ENCODE measurements around the gene ORC6. TPM values are rescaled to one million over a fixed set of nuclear protein-coding genes. Genes with fewer than 3 reads are reported as not detected.
"Not testable (repeated sequence)": the region's sequence is repeated elsewhere in the genome, so short reads cannot be mapped to it uniquely, and the experiment has no call there.

ORC6 gene, protein sequence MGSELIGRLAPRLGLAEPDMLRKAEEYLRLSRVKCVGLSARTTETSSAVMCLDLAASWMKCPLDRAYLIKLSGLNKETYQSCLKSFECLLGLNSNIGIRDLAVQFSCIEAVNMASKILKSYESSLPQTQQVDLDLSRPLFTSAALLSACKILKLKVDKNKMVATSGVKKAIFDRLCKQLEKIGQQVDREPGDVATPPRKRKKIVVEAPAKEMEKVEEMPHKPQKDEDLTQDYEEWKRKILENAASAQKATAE
- 6.5 TPM for total RNA-seq

DNA sequence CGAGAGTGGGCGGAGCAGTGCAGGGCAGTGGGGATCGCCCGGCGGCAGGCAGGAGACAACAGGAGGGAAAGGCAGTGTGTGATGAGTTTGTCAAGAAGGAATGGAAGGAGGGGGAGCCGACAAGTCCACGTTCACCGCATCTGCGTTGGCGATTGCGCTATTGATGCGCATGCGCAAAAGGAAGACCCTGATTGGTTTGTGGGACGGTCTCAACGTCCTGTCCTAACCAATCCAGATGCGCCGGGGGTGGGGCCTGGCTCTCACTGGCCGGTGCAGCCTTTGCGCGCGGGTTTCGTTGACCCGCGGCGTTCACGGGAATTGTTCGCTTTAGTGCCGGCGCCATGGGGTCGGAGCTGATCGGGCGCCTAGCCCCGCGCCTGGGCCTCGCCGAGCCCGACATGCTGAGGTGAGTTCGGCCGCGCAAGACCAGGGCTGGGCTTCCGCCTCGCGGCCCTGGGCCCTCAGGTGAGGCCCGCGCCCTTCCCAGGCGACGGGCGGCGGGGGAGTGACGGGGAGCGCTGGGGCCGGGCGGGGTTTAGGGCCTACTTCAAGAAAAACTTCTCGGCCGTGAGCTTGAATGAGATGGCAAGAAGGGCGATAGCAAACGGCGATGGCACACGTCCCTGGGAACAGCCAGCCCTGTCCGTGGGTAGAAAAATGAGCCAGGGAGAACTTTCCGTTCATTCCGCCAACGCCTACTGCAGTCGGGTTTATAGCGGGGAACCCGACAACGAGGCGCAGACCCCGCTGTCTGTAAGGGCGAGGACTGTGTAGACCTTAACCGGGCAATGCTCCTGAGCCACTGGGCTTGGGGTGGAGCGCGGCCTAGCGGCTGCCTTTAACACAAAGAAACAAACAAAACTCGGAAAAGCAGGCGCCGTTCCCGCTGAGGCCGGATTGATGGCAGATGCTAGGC, at the start of gene ORC6:
ORC6 (plus strand) TSS at position 295 of the 916 bp plus-strand sequence; CDS start at position 342, 47 bp downstream.
- DNase-seq (ENCODE audit: low spot score in 2 of 2): peak; percentile 91 to 94
- no peak for FAIRE-seq

DNA sequence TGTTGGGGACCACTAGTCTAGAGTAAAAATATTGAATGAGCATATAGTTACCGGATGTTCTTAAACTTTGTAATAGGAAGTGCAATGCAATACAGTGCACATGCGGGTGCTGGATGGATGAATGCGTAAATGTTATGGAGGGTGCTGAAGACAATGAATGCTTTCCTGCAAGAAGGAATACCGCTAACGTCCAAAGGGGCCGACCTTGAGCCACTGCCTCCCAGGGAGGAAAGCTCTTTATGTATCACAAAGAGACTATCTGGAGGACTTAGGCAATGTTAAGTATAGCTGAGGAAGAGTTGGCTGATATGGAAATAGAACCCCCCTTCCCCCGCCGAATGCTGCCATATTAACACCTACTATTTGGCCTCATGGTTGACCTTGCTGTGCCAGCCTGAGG, 40.8 kb upstream of the ORC6 start:
- DNase-seq (ENCODE audit: low spot score in 2 of 2) (no peak), FAIRE-seq (no peak)

DNA sequence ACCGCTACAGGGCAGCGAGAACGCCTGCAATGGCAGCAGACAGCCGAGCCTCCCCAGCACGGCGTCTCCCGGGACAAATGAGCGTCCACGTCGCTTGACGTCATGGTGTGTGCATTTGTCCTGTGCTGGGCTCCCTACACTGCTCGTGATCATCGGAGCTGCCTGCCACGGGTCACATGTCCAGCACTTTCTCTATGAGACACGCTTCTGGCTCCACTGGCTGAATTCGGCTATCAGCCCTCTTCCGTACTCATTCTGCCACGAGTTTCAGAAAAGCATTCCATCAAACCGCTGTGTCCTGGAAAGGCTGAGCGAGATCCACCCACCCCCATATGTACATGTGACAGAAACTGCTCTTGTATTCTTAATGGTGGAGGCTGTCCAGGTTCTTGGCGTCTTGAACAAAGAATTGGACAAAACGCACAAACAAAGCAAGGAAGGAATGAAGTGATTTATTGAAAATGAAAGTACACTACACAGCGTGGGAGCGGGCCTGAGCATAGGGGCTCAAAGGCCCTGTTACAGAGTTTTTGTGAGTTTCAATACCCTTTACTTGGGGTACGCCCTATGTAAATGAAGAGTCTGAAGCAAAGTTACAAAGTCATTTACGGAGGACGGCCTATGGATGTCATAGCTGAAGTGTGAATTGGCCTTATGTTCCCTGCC, 39.7 kb upstream of the ORC6 start:
- no peak for FAIRE-seq
- DNase-seq (ENCODE audit: low spot score in 2 of 2): peak in 1 of 2 donors; percentile 21

DNA sequence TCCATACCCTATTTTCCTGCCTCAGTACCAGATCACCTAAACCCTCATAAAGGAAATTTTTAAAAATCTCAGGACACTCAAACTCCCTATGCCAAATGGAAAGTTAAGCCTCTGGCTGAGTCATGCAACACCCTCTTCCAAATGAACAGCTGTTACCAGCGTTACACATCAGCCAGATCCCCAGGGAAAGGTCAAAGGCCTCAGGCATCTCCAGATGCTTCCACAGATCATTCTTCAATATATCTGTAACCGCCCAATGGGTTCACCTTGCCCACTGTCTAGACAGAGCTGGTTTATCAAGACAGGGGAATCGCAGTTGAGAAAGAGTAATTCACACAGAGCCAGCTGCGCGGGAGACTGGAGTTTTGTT, 39.2 kb upstream of the ORC6 start:
- DNase-seq (ENCODE audit: low spot score in 2 of 2) (no peak), FAIRE-seq (no peak)

DNA sequence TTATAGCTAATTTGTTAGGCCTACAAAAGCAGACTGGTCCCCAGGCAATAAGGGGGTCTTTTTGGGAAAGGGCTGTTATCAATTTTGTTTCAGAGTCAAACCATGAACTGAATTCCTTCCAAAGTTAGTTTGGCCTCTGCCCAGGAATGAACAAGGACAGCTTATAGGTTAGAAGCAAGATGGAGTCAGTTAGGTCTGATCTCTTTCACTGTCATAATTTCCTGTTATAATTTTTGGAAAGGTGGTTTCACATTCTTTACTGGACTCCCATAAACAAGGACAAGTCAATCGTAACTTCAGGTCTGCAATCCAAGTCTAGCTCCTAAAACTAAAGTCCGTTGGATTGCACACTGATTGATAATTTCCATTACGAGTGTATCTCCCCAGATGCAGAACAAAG, 38.2 kb upstream of the ORC6 start:
- FAIRE-seq: no peak
- DNase-seq (ENCODE audit: low spot score in 2 of 2): no peak

DNA sequence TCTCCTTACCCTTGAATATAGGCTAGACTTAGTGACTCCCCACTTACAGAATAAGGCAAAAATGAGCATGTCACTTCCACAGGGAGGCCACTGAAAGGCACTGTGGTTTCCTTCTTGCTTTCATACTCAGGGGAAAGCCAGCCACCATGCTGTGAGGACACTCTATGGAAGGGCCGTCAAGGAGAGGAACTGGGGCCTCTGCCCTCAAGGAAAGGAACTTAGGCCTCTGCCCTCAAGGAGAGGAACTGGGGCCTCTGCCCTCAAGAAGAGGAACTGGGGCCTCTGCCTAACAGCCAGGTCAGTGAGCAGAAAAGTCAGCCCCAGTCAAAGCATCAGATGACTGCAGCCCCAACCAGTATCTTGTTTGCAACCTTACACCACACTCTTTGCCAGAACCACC, 30.5 kb upstream of the ORC6 start:
- FAIRE-seq (no peak), DNase-seq (ENCODE audit: low spot score in 2 of 2) (no peak)

DNA sequence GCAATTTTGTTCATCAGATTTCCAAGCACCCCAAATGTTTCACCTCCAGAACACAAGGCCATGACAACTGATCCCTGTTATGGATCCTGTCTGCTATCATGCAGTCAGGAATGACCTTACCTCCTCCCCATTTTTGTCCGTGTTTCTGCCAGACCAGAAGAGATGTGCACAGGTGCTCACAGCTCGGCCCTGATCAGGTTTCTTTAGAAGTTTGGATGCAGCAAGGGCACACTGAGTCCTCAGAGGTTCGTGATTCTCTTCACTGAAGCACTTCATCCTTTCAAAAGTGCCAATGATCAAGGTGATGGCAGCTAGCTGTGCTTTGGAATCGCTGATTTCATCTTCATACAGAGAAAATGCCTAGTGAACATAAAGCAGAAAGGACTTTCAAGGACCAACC, 27.3 kb upstream of the ORC6 start:
- no peak for FAIRE-seq
- DNase-seq (ENCODE audit: low spot score in 2 of 2): no peak

DNA sequence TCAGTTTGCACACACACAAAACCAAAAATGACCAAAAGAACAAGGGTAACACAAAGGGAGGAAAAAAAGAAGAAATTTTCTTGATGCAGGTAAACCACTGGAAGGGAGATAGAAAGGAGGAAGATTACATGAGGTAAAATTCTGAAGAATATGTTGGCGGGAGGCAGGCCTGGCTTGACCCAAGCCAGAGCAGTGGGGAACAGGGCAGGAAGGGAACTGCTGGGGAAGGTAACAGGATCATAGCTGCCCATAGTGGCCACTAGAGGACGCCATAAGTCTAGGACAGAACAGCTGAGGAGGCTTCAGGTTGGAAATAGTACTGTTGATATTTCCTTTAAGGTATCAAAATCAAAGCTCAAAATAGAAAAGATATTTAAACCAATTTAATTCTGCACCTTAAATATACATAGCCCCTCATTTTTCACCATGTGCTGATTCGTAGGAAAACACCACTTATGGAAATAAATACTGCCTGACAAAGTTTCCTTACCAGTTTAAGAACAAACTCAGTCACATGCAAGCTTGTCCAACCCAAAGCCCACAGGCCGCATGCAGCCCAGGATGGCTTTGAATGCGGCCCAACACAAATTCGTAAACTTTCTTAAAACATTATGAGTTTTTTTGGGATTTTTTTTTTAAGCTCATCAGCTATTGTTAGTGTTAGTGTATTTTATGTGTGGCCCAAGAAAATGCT, 16.0 kb upstream of the ORC6 start:
- FAIRE-seq (no peak), DNase-seq (ENCODE audit: low spot score in 2 of 2) (no peak)

DNA sequence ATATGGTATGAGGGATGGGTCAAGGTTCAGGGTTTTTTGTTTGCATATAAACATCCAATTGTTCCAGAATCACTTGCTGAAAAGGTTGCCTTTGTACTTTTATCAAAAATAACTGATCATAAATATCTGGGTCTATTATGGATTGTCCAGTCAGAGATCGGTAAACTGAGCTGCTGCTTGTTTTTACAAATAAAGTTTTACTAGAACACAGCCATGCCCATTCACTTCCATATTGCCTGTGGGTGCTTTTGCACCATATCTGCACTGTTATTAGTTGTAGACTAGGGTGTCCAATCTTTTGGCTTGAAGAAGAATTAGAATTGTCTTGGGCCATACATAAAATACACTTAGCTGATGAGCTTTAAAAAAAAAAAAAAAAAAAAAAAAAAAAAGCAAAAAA, 11.5 kb upstream of the ORC6 start:
- FAIRE-seq; DNase-seq (ENCODE audit: low spot score in 2 of 2): not testable (repeated sequence)

DNA sequence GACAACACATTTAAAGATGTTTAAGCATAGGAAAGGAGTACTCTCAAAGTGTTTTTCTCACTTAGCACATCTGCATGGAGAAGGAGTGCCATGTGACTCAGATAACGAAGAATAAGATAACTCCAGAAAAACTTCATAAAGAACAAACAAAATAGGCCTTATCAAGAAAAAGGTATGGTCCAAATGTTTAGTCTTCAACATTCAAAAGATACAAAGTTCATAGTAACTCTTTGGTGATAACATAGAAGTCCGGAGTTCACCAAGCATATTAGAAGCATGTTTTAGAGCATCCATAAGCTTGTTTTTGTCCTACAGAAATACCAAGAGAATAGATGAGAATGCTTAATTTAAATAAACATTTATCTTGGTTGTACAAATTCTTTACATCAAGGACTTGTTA, 7.6 kb upstream of the ORC6 start:
- not testable (repeated sequence) for FAIRE-seq; DNase-seq (ENCODE audit: low spot score in 2 of 2)

DNA sequence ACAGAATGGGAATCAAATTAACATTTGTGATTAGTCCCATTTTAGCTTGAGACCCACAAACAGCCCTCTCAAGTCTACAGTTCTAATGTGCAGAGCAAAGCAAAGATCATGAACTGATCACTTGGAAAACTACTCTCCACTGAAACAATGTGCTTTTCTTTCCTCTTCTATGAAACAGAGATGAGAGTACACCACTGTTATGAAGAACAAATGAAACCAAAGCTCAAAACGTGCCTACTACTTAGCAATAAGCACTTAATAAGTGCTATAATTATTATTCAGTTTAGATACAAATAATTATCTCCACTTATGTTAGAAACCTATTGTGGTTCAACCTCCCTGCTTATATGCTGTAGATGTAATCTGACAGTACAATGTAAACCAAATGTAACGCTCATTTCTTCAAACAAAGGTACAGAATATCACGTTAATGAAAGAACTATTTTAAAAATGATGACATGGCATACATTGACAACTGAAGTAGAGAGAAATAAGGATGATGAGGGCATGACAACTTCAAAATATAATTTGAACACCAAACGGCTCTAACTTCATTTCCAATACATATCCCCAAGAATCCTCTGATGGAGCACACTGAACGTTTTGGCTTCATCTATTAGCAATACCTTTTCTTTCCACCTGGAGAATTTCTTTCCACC, 2.5 kb upstream of the ORC6 start:
- FAIRE-seq (no peak), DNase-seq (ENCODE audit: low spot score in 2 of 2) (no peak)

DNA sequence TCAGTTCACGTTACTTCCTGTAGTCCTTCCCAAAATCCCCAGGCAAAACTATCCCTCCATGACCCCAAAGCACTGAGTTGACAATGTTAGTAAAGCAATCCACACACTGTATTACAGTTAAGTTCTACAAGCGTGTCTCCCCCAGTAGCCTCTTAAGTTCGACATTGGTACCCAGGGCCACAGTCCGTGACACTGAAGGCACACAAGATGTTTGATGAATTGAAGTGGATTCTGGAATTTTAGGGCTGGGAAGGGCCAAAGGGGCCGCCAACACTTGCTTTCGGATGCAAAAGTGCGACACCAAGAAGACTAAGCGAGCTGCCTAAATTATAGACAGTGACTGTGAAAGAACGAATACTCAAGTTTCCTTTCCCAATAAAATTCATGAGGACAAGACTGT, 2.0 kb upstream of the ORC6 start:
- no peak for DNase-seq (ENCODE audit: low spot score in 2 of 2)
- FAIRE-seq: no peak

DNA sequence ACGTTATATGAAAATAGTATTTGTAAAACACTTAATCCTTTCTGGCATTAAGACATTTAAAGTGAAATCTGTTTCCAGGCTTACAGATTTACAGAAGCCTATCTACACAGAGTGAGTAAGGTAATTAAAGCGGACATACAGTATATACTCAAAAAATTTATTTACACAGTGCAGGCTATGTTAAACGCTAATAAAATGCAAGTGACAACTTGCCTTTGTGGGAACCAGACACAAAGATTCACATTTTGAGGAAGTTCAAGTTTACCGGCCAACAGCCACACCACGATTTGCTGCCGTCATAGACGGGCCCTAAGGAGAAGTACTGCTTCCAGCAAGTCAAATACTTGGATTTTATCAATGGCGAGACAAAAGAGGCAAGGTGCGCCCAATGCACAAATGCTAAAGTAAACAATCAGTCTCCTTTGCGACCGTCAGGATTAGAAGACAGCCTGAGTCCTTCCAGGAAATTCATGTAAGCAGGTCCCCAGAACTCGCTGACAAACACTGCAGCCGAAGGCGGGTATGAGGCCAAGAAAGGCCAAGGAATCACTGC, 1.3 kb upstream of the ORC6 start:
- DNase-seq (ENCODE audit: low spot score in 2 of 2): no peak
- no peak for FAIRE-seq

DNA sequence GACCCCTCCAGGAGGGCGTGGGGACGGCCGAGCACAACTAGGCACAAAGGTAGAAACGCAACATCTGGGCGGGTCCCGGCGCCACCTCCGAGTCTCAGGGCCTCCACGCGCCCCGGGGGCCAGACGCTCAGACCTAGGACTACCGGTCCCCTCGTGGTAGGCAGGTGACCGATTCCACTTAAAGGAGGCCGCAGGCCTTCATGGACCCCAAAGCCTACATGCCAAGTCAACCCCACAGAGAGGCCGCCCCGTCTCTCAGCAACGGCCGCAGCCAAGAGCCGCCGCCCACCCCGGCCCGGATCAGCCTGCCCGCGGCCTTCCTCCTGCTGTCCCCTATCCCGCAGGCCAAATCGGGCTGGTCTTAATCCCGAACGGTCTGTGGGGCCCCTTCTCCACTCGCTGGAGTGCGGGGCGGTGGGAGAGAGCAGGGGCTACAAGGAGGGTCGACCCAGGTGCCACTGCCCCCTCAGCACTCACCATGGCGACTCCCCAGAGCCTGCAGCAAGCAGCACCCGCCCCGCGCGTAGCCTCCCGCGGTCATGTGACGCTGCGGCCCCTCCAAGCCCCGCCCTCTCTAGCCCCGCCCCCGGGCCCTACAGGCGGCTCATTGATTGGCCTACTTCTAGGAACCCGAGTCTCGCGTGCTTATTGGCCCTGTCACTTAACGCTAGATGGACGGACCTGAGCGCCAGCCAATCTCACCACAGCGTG, 650 bp upstream of the ORC6 start, which contains the start of gene VPS35:
VPS35 (minus strand) TSS at position 525 of the 711 bp plus-strand sequence; CDS start at position 480, 45 bp downstream.
- DNase-seq (ENCODE audit: low spot score in 2 of 2) (peak; percentile 91 to 93), FAIRE-seq (no peak)

DNA sequence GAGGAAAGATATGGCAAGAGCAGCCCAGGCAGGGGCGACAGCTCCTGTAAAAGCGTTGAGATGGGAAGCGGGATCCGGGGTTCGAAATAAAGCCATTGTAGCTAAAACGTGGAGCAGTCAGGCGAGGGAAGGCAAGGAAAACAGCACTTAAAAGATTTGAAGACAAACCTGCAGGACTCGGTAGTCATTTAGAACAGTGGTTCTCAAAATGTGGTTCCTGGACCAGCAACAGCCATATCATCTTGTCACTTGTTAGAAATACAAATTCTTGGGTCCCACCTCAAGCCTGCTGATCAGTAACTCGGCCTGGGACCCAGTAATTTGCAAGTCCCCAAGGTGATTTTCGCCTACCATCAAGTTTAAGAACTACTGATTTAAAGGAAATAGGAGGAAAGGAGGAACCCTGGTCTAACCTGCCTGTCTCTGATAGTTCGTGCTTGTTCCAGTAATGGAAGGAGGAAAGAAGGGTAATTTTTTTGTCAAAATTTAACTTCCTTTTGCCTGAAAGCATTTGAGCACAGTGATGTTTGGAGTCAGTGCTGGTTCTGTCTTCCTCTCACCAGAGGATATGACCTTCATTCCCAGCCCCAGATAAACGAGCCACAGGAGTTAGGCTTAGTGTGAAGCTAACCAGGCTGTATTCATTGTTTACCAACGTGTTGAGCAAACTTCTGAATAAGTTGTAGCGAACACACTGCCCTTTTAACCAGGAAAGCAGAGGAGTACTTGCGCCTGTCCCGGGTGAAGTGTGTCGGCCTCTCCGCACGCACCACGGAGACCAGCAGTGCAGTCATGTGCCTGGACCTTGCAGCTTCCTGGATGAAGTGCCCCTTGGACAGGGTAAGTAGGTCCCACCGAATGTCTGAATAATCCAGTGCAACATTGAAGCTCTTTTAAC, 1.1 kb downstream of the ORC6 start:
- FAIRE-seq: no peak
- peak in 1 of 2 donors; percentile 17 for DNase-seq (ENCODE audit: low spot score in 2 of 2)

DNA sequence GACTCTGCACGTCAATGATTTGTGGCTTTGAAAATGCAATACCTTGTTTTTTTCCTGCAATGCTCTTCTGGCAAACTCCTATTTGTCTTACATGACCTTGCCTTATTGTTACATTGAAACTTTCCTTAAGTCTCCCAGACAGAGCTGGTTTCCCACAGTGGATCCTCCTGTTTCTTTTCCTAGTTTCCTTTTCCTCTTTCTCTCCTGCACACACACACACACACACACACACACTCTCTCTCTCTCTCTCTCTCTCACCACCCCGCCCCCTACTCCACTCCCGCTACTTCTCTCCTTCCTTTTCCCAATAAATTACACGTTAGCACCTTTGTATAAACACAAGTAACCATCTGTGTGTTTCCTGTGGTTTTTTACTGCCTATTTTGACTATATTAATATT, 2.3 kb downstream of the ORC6 start:
- no peak for FAIRE-seq
- DNase-seq (ENCODE audit: low spot score in 2 of 2): no peak

DNA sequence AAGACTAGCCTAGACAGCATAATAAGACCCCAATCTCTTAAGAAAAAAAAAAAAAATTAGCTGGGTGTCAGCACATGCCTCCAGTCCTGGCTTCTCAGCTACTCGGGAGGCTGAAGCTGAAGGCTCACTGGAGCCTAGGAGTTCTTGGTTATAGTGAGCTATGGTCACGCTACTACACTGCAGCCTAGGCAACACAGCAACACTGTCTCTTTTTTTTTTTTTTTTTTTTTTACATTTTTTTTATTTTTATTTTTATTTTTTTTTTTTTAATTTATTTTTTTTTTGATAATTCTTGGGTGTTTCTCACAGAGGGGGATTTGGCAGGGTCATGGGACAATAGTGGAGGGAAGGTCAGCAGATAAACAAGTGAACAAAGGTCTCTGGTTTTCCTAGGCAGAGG, 4.1 kb downstream of the ORC6 start:
- FAIRE-seq: no peak
- DNase-seq (ENCODE audit: low spot score in 2 of 2): no peak

DNA sequence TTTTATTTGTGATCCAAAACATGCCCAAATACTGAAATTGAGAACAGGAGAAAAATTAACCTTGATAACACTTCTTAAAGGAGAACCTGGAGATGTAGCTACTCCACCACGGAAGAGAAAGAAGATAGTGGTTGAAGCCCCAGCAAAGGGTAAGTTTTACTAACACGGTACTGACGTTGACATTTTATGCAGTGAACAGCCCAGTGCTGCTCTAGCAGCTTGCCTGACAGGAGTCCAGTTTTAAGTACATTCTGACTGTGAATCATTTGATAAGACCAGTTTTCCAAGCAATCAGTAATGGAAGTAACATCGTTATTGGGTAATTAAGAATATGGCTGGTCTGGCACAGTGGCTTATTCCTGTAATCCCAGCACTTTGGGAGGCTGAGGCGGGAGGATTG, 6.5 kb downstream of the ORC6 start:
- FAIRE-seq: no peak
- DNase-seq (ENCODE audit: low spot score in 2 of 2): no peak

All from frontal cortex (tissue), 4 donors.